HG02938 (cell line): Measurements from ENCODE around the gene NUP210L.
"Not testable (repeated sequence)": the region's sequence is repeated elsewhere in the genome, so short reads cannot be mapped to it uniquely, and the experiment has no call there.

Source experiments
- ATAC-seq: cut with Tn5 transposase; IDR thresholded peaks from one replicate; pipeline ENCODE4 v1.9.1; 2021; ENCODE audit warnings: mild to moderate bottlenecking, moderate library complexity; ENCODE audit not compliant: unreplicated experiment

Gene NUP210L

GRCh38 chr1:154100141-154100540 lies 54.7 kb downstream of the NUP210L start:
- not testable (repeated sequence) for ATAC-seq

GRCh38 chr1:154097873-154098272 lies 57.0 kb downstream of the NUP210L start:
- ATAC-seq: no peak

GRCh38 chr1:154095456-154096060 lies 59.3 kb downstream of the NUP210L start:
- no peak for ATAC-seq

- ATAC-seq: no peak
Observed at GRCh38 chr1:154094411-154094810, 60.5 kb downstream of the NUP210L start.

GRCh38 chr1:154093699-154094098 lies 61.2 kb downstream of the NUP210L start:
- ATAC-seq: no peak

GRCh38 chr1:154091706-154092105 lies 63.2 kb downstream of the NUP210L start:
- ATAC-seq: no peak

GRCh38 chr1:154087574-154087973 lies 67.3 kb downstream of the NUP210L start:
- ATAC-seq: no peak

GRCh38 chr1:154083057-154083456 lies 71.8 kb downstream of the NUP210L start:
- ATAC-seq: not testable (repeated sequence)

GRCh38 chr1:154081386-154082126 lies 73.3 kb downstream of the NUP210L start:
- no peak for ATAC-seq

GRCh38 chr1:154076413-154076812 lies 78.5 kb downstream of the NUP210L start:
- ATAC-seq: no peak

GRCh38 chr1:154075746-154076145 lies 79.1 kb downstream of the NUP210L start:
- no peak for ATAC-seq

GRCh38 chr1:154062309-154062708 lies 92.6 kb downstream of the NUP210L start:
- no peak for ATAC-seq

- not testable (repeated sequence) for ATAC-seq
Observed at GRCh38 chr1:154047436-154047835, 107.4 kb downstream of the NUP210L start.

GRCh38 chr1:154033697-154034096 lies 121.2 kb downstream of the NUP210L start:
- ATAC-seq: not testable (repeated sequence)

GRCh38 chr1:154019940-154020339 lies 134.9 kb downstream of the NUP210L start:
- no peak for ATAC-seq

- ATAC-seq: no peak
Observed at GRCh38 chr1:154019269-154019668, 135.6 kb downstream of the NUP210L start.

- no peak for ATAC-seq
Observed at GRCh38 chr1:154014154-154014907, 140.5 kb downstream of the NUP210L start.

GRCh38 chr1:154012543-154012942 lies 142.3 kb downstream of the NUP210L start:
- not testable (repeated sequence) for ATAC-seq

GRCh38 chr1:154012129-154012528 lies 142.7 kb downstream of the NUP210L start:
- no peak for ATAC-seq

- ATAC-seq: no peak
Observed at GRCh38 chr1:154006136-154006535, 148.7 kb downstream of the NUP210L start.

GRCh38 chr1:154000420-154000819 lies 154.5 kb downstream of the NUP210L start:
- no peak for ATAC-seq

- ATAC-seq: not testable (repeated sequence)
Observed at GRCh38 chr1:153996882-153997281, 158.0 kb downstream of the NUP210L start.
